GM23338 (cell line): ENCODE results near the gene EPGN. TPM values are rescaled to one million over a fixed set of nuclear protein-coding genes. Genes with fewer than 3 reads are reported as not detected.

Source experiments
- ATAC-seq: fragments of 200-7000 bp; cut with Tn5 transposase; 3 replicates; pipeline ENCODE4 v1.9.1; 2020
- DNase-seq: peaks from one replicate; pipeline ENCODE4 v3.0.0-alpha.2; 2015; ENCODE audit warnings: low spot score
- H2AFZ ChIP-seq: fragments of 200-600 bp; sonication (generic); 2 replicates; pipeline ENCODE4 v1.8.0; 2016; ENCODE audit warnings: antibody characterized with exemption, mild to moderate bottlenecking, moderate library complexity
- H3F3A ChIP-seq: fragments of 200-600 bp; sonication (generic); replicated peaks from 2 replicates; pipeline ENCODE4 v1.8.0; 2017; ENCODE audit warnings: antibody characterized with exemption, mixed run types, low read depth
- H3K27ac ChIP-seq: fragments of 200-600 bp; sonication (generic); 2 replicates; pipeline ENCODE4 v1.6.1; 2016; ENCODE audit warnings: low read depth
- H3K27me3 ChIP-seq: fragments of 200-600 bp; sonication (generic); 2 replicates; pipeline ENCODE4 v1.8.0; 2016; ENCODE audit warnings: mild to moderate bottlenecking, mixed run types, moderate library complexity; ENCODE audit not compliant: insufficient read depth
- H3K36me3 ChIP-seq: fragments of 200-600 bp; sonication (generic); 2 replicates; pipeline ENCODE4 v1.8.0; 2016; ENCODE audit warnings: mild to moderate bottlenecking; ENCODE audit not compliant: insufficient read depth
- H3K4me1 ChIP-seq: fragments of 200-600 bp; sonication (generic); 2 replicates; pipeline ENCODE4 v1.8.0; 2016; ENCODE audit warnings: mild to moderate bottlenecking, moderate library complexity; ENCODE audit not compliant: insufficient read depth
- H3K4me2 ChIP-seq: fragments of 200-600 bp; sonication (generic); 2 replicates; pipeline ENCODE4 v1.7.1; 2017; ENCODE audit warnings: mixed run types
- H3K4me3 ChIP-seq: fragments of 200-600 bp; sonication (generic); 2 replicates; pipeline ENCODE4 v1.6.1; 2016; ENCODE audit warnings: mixed run types
- H3K79me2 ChIP-seq: fragments of 200-600 bp; sonication (generic); replicated peaks from 2 replicates; pipeline ENCODE4 v1.8.0; 2017; ENCODE audit warnings: mild to moderate bottlenecking; ENCODE audit not compliant: insufficient read depth
- H3K9me2 ChIP-seq: fragments of 200-600 bp; sonication (generic); 2 replicates; pipeline ENCODE4 v1.8.0; 2017; ENCODE audit not compliant: insufficient read depth
- H4K20me1 ChIP-seq: fragments of 200-600 bp; sonication (generic); replicated peaks from 2 replicates; pipeline ENCODE4 v1.8.0; 2017; ENCODE audit warnings: mild to moderate bottlenecking; ENCODE audit not compliant: insufficient read depth
- H3K27ac Mint-ChIP-seq: 2 replicates; pipeline ENCODE4 v1.8.0; 2020; ENCODE audit warnings: inconsistent platforms, mild to moderate bottlenecking, moderate library complexity, mixed read lengths
- H3K27me3 Mint-ChIP-seq: 3 replicates; pipeline ENCODE4 v1.8.0; 2022; ENCODE audit warnings: low read depth, mild to moderate bottlenecking, moderate library complexity, mixed read lengths, inconsistent platforms; ENCODE audit not compliant: insufficient read depth, poor library complexity
- H3K36me3 Mint-ChIP-seq: 3 replicates; pipeline ENCODE4 v1.8.0; 2021; ENCODE audit warnings: low read depth, mild to moderate bottlenecking, inconsistent platforms, moderate library complexity, mixed read lengths
- H3K4me1 Mint-ChIP-seq: 3 replicates; pipeline ENCODE4 v1.8.0; 2020; ENCODE audit warnings: mild to moderate bottlenecking, inconsistent platforms, mixed read lengths
- H3K4me3 Mint-ChIP-seq: 3 replicates; pipeline ENCODE4 v1.8.0; 2021; ENCODE audit warnings: moderate library complexity, mild to moderate bottlenecking, inconsistent platforms, mixed read lengths
- H3K9me3 Mint-ChIP-seq: 3 replicates; pipeline ENCODE4 v1.8.0; 2020; ENCODE audit warnings: moderate library complexity, mild to moderate bottlenecking, inconsistent platforms, mixed read lengths
- CREB1 ChIP-seq: fragments of 250-450 bp; sonication (Bioruptor Pico); IDR thresholded peaks from 2 replicates; pipeline ENCODE4 v1.5.0; 2020; ENCODE audit warnings: low read depth, mild to moderate bottlenecking, moderate library complexity
- EZH2 ChIP-seq: fragments of 200-600 bp; sonication (generic); IDR thresholded peaks from one replicate; pipeline ENCODE4 v1.8.0; 2017; ENCODE audit warnings: antibody characterized with exemption, mild to moderate bottlenecking, low read depth; ENCODE audit not compliant: unreplicated experiment
- EZH2phosphoT487 ChIP-seq: fragments of 200-600 bp; sonication (generic); IDR thresholded peaks from one replicate; pipeline ENCODE4 v1.8.1; 2018; ENCODE audit warnings: antibody characterized with exemption; ENCODE audit not compliant: unreplicated experiment
- JUNB ChIP-seq: IDR thresholded peaks from one replicate; pipeline ENCODE4 v1.6.1; 2016; ENCODE audit warnings: antibody characterized with exemption; ENCODE audit not compliant: unreplicated experiment
- NANOG ChIP-seq: IDR thresholded peaks from 2 replicates; pipeline ENCODE4 v1.6.1; 2016; ENCODE audit warnings: antibody characterized with exemption, borderline replicate concordance
- STAT1 ChIP-seq: IDR thresholded peaks from one replicate; pipeline ENCODE4 v1.6.1; 2016; ENCODE audit warnings: antibody characterized with exemption; ENCODE audit not compliant: unreplicated experiment
- ZNF114 ChIP-seq: fragments of 250-450 bp; sonication (Bioruptor Pico); IDR thresholded peaks from 2 replicates; pipeline ENCODE4 v1.5.0; 2020; ENCODE audit warnings: mild to moderate bottlenecking, moderate library complexity
- ZNF331 ChIP-seq: fragments of 250-450 bp; sonication (Bioruptor Pico); IDR thresholded peaks from 2 replicates; pipeline ENCODE4 v1.5.0; 2020; ENCODE audit warnings: low read depth, mild to moderate bottlenecking, moderate library complexity
- polyA plus RNA-seq: library from polyadenylated mRNA; unstranded; fragments of >200 nt; fragmentation: Nextera tagmentation; extraction: Ambion mirVana; gene quantifications from 2 replicates; pipeline ENCODE4 v1.2.1, GENCODE V29; 2016
- total RNA-seq: library from RNA; depleted of rRNA; stranded (reverse); fragments of >200 nt; shearing (Covaris generic); gene quantifications from 2 replicates; pipeline ENCODE4 v1.2.3, GENCODE V29; 2014
- TF ChIP-seq, protein P1 (sequence below): IDR thresholded peaks from 2 replicates; pipeline ENCODE4 v1.6.1; 2016; ENCODE audit warnings: antibody characterized with exemption
- TF ChIP-seq, protein P2 (sequence below): IDR thresholded peaks from one replicate; pipeline ENCODE4 v1.6.1; 2018; ENCODE audit warnings: antibody characterized with exemption; ENCODE audit not compliant: unreplicated experiment
- TF ChIP-seq, protein P3 (sequence below): fragments of 250-450 bp; sonication (Bioruptor Pico); IDR thresholded peaks from 2 replicates; pipeline ENCODE4 v1.5.0; 2020; ENCODE audit warnings: mild to moderate bottlenecking, moderate library complexity

Gene EPGN
- total and polyA plus RNA-seq, 2 experiments from 2014 or later, result not detected

DNA sequence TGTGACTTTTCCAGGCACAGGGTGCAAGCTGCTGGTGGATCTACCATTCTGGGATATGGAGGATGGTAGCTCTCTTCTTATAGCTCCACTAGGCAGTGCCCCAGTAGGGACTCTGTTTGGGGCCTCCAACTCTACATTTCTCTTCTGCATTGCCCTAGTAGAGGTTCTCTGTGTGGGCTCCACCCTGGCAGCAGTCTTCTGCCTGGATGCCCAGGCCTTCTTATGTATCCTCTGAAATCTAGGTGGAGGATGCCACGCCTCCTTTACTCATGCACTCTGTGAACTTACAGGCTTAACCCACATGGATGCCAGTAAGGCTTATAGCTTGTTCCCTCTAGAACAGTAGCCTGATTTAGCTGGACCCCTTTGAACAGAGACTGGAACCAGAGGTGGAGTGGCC is 35.8 kb downstream of the EPGN start (continued):
- TF ChIP-seq STAT1 (no peak), EZH2phosphoT487 (no peak)
- TF ChIP-seq, protein P1, sequence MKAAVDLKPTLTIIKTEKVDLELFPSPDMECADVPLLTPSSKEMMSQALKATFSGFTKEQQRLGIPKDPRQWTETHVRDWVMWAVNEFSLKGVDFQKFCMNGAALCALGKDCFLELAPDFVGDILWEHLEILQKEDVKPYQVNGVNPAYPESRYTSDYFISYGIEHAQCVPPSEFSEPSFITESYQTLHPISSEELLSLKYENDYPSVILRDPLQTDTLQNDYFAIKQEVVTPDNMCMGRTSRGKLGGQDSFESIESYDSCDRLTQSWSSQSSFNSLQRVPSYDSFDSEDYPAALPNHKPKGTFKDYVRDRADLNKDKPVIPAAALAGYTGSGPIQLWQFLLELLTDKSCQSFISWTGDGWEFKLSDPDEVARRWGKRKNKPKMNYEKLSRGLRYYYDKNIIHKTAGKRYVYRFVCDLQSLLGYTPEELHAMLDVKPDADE, result no peak

DNA sequence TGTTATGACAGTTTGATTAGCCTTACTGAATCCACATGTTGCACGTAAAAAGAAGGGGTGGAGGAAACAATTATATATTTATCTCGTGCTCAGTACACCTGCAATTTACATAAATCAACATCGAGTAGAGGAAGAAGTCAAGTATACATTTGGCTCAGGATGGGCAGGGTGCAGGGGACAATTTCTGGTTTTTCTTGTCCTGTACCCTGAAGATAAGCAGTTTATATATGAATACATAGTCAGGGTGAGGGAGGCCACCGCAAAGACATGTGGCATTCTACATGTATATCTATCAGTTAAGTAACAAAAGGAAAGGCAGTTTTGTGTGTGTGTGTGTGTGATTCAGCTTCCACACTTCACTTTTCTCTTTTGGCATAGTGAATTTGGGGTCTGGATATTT is 45.6 kb downstream of the EPGN start:
- Histone ChIP-seq H3K27ac (no peak overlapping the region), H3K36me3 (no peaks in the 10 kb centered on the region), H3K4me3 (no peak overlapping the region), H3K4me2 (no peak overlapping the region), H3K27me3 (no peaks in the 10 kb centered on the region), H3K79me2 (no peaks in the 10 kb centered on the region), H4K20me1 (peaks cover 3% of the 10 kb centered on the region; the same call in 1 of the 2 replicates), H3K4me1 (0 out of 2 replicates have a peak, but pooled peaks cover 6% of the 10 kb centered on the region), H3F3A (no peaks in the 10 kb centered on the region), H3K9me2 (no peaks in the 10 kb centered on the region), H2AFZ (no peak overlapping the region)
- Mint-ChIP-seq H3K4me1 (peaks cover 6% of the 10 kb centered on the region; the same call in 2 of the 3 replicates), H3K27me3 (no peaks in the 10 kb centered on the region), H3K27ac (no peak overlapping the region), H3K4me3 (no peak overlapping the region), H3K9me3 (no peaks in the 10 kb centered on the region), H3K36me3 (no peaks in the 10 kb centered on the region)
- DNase-seq (no peak), ATAC-seq (no peak)
- TF ChIP-seq CREB1 (CRISPR knock-in tag) (no peak), STAT1 (no peak), JUNB (no peak), ZNF331 (CRISPR knock-in tag) (no peak), EZH2phosphoT487 (no peak), EZH2 (no peak), ZNF114 (CRISPR knock-in tag) (no peak), NANOG (no peak)
- TF ChIP-seq, protein P2, sequence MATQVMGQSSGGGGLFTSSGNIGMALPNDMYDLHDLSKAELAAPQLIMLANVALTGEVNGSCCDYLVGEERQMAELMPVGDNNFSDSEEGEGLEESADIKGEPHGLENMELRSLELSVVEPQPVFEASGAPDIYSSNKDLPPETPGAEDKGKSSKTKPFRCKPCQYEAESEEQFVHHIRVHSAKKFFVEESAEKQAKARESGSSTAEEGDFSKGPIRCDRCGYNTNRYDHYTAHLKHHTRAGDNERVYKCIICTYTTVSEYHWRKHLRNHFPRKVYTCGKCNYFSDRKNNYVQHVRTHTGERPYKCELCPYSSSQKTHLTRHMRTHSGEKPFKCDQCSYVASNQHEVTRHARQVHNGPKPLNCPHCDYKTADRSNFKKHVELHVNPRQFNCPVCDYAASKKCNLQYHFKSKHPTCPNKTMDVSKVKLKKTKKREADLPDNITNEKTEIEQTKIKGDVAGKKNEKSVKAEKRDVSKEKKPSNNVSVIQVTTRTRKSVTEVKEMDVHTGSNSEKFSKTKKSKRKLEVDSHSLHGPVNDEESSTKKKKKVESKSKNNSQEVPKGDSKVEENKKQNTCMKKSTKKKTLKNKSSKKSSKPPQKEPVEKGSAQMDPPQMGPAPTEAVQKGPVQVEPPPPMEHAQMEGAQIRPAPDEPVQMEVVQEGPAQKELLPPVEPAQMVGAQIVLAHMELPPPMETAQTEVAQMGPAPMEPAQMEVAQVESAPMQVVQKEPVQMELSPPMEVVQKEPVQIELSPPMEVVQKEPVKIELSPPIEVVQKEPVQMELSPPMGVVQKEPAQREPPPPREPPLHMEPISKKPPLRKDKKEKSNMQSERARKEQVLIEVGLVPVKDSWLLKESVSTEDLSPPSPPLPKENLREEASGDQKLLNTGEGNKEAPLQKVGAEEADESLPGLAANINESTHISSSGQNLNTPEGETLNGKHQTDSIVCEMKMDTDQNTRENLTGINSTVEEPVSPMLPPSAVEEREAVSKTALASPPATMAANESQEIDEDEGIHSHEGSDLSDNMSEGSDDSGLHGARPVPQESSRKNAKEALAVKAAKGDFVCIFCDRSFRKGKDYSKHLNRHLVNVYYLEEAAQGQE, result no peak
- TF ChIP-seq, protein P3, sequence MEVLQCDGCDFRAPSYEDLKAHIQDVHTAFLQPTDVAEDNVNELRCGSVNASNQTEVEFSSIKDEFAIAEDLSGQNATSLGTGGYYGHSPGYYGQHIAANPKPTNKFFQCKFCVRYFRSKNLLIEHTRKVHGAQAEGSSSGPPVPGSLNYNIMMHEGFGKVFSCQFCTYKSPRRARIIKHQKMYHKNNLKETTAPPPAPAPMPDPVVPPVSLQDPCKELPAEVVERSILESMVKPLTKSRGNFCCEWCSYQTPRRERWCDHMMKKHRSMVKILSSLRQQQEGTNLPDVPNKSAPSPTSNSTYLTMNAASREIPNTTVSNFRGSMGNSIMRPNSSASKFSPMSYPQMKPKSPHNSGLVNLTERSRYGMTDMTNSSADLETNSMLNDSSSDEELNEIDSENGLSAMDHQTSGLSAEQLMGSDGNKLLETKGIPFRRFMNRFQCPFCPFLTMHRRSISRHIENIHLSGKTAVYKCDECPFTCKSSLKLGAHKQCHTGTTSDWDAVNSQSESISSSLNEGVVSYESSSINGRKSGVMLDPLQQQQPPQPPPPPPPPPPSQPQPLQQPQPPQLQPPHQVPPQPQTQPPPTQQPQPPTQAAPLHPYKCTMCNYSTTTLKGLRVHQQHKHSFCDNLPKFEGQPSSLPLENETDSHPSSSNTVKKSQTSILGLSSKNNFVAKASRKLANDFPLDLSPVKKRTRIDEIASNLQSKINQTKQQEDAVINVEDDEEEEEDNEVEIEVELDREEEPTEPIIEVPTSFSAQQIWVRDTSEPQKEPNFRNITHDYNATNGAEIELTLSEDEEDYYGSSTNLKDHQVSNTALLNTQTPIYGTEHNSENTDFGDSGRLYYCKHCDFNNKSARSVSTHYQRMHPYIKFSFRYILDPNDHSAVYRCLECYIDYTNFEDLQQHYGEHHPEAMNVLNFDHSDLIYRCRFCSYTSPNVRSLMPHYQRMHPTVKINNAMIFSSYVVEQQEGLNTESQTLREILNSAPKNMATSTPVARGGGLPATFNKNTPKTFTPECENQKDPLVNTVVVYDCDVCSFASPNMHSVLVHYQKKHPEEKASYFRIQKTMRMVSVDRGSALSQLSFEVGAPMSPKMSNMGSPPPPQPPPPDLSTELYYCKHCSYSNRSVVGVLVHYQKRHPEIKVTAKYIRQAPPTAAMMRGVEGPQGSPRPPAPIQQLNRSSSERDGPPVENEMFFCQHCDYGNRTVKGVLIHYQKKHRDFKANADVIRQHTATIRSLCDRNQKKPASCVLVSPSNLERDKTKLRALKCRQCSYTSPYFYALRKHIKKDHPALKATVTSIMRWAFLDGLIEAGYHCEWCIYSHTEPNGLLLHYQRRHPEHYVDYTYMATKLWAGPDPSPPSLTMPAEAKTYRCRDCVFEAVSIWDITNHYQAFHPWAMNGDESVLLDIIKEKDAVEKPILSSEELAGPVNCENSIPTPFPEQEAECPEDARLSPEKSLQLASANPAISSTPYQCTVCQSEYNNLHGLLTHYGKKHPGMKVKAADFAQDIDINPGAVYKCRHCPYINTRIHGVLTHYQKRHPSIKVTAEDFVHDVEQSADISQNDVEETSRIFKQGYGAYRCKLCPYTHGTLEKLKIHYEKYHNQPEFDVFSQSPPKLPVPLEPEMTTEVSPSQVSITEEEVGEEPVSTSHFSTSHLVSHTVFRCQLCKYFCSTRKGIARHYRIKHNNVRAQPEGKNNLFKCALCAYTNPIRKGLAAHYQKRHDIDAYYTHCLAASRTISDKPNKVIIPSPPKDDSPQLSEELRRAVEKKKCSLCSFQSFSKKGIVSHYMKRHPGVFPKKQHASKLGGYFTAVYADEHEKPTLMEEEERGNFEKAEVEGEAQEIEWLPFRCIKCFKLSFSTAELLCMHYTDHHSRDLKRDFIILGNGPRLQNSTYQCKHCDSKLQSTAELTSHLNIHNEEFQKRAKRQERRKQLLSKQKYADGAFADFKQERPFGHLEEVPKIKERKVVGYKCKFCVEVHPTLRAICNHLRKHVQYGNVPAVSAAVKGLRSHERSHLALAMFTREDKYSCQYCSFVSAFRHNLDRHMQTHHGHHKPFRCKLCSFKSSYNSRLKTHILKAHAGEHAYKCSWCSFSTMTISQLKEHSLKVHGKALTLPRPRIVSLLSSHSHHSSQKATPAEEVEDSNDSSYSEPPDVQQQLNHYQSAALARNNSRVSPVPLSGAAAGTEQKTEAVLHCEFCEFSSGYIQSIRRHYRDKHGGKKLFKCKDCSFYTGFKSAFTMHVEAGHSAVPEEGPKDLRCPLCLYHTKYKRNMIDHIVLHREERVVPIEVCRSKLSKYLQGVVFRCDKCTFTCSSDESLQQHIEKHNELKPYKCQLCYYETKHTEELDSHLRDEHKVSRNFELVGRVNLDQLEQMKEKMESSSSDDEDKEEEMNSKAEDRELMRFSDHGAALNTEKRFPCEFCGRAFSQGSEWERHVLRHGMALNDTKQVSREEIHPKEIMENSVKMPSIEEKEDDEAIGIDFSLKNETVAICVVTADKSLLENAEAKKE (CRISPR knock-in tag), result no peak
- TF ChIP-seq, protein P1, result no peak
